Measurements from ENCODE around the gene FIGLA.

The FIGLA gene

GRCh38 chr2:70790136-70790828, at the start of gene FIGLA:
FIGLA (minus strand) TSS chr2:70790643; CDS start chr2:70790638, 5 bp downstream.
- DNase-seq (ENCODE audit: low spot score), result no peak
- in situ Hi-C loops (cut with MboI; ENCODE audit: low sequenced_read_pairs, unreplicated experiment), result no loop called here
- no peak for TF ChIP-seq CTCF (IDR thresholded peaks at IDR 0.05; ENCODE audit: borderline replicate concordance, control extremely low read depth, extremely low read depth, insufficient read depth, missing control alignments)

- DNase-seq (ENCODE audit: low spot score), result no peak
- in situ Hi-C loops (cut with MboI; ENCODE audit: low sequenced_read_pairs, unreplicated experiment), result no loop called here
- TF ChIP-seq CTCF (IDR thresholded peaks at IDR 0.05; ENCODE audit: borderline replicate concordance, control extremely low read depth, extremely low read depth, insufficient read depth, missing control alignments), result no peak
Observed at GRCh38 chr2:70837980-70838925, 47.8 kb upstream of the FIGLA start.

- in situ Hi-C loops (cut with MboI; ENCODE audit: low sequenced_read_pairs, unreplicated experiment), result no loop called here
- TF ChIP-seq CTCF (IDR thresholded peaks at IDR 0.05; ENCODE audit: borderline replicate concordance, control extremely low read depth, extremely low read depth, insufficient read depth, missing control alignments), result no peak
- DNase-seq (ENCODE audit: low spot score), result no peak
Observed at GRCh38 chr2:70835643-70836042, 45.2 kb upstream of the FIGLA start, which contains the start of gene CD207. CD207 (minus strand) TSS chr2:70835816; CDS start chr2:70835776, 40 bp downstream.

- no peak for TF ChIP-seq CTCF (IDR thresholded peaks at IDR 0.05; ENCODE audit: borderline replicate concordance, control extremely low read depth, extremely low read depth, insufficient read depth, missing control alignments)
- in situ Hi-C loops (cut with MboI; ENCODE audit: low sequenced_read_pairs, unreplicated experiment), result no loop called here
- no peak for DNase-seq (ENCODE audit: low spot score)
Observed at GRCh38 chr2:70834881-70835280, 44.4 kb upstream of the FIGLA start.

GRCh38 chr2:70834106-70834505, 43.7 kb upstream of the FIGLA start:
- no peak for DNase-seq (ENCODE audit: low spot score)
- in situ Hi-C loops (cut with MboI; ENCODE audit: low sequenced_read_pairs, unreplicated experiment), result no loop called here
- no peak for TF ChIP-seq CTCF (IDR thresholded peaks at IDR 0.05; ENCODE audit: borderline replicate concordance, control extremely low read depth, extremely low read depth, insufficient read depth, missing control alignments)

- no peak for DNase-seq (ENCODE audit: low spot score)
- in situ Hi-C loops (cut with MboI; ENCODE audit: low sequenced_read_pairs, unreplicated experiment), result no loop called here
- no peak for TF ChIP-seq CTCF (IDR thresholded peaks at IDR 0.05; ENCODE audit: borderline replicate concordance, control extremely low read depth, extremely low read depth, insufficient read depth, missing control alignments)
Observed at GRCh38 chr2:70833246-70833645, 42.8 kb upstream of the FIGLA start.

All from GM13976 (cell line).